ENCODE results near the gene BICRA. TPM values are rescaled to one million over a fixed set of nuclear protein-coding genes. Genes with fewer than 3 reads are reported as not detected.

Gene BICRA
- total and polyA plus RNA-seq, 9 of the 15 experiments (the other 6 are each of a cell fraction or from before 2014, with no cell fraction given): 0.01 to 8.8 (median 1.2) TPM

GRCh38 chr19:47608074-47608918 is 638 bp upstream of the BICRA start (continued):
- no peak for TF ChIP-seq ARID3A (IDR thresholded peaks at IDR 0.05; ENCODE audit: borderline replicate concordance, low read depth, low read length)
- peak; percentile 75 for TF ChIP-seq KDM5B (IDR thresholded peaks at IDR 0.05; ENCODE audit: insufficient replicate concordance, low read depth, low read length)
- no peak for TF ChIP-seq HDAC3 (IDR thresholded peaks at IDR 0.05; ENCODE audit: borderline replicate concordance, partially characterized antibody)
- no peak for TF ChIP-seq SNAPC5 (CRISPR knock-in tag; IDR thresholded peaks at IDR 0.05)
- TF ChIP-seq NFIC (IDR thresholded peaks at IDR 0.05): peak; percentile 46; the same call in 1 of the 2 replicates
- no peak for TF ChIP-seq SMARCB1 (IDR thresholded peaks at IDR 0.05; ENCODE audit: insufficient read length, low read depth)
- peak; percentile 61; the same call in 1 of the 2 replicates for TF ChIP-seq TOE1 (IDR thresholded peaks at IDR 0.05; ENCODE audit: borderline replicate concordance)
- no peak for TF ChIP-seq TOE1 (CRISPR knock-in tag; IDR thresholded peaks at IDR 0.05; ENCODE audit: borderline replicate concordance, low read depth)
- TF ChIP-seq RREB1 (CRISPR knock-in tag; IDR thresholded peaks at IDR 0.05): 0 out of 2 replicates have a peak, but pooled peaks have one; percentile 4
- no peak for TF ChIP-seq BRF2 (IDR thresholded peaks at IDR 0.05; ENCODE audit: borderline replicate concordance, insufficient read depth, insufficient read length)
- TF ChIP-seq HLTF (IDR thresholded peaks at IDR 0.05): no peak
- TF ChIP-seq PHF20 (IDR thresholded peaks at IDR 0.05; ENCODE audit: partially characterized antibody): peak; percentile 38
- TF ChIP-seq NKRF (IDR thresholded peaks at IDR 0.05; ENCODE audit: borderline replicate concordance): peak; percentile 69; the same call in 1 of the 2 replicates
- no peak for TF ChIP-seq ZNF717 (CRISPR knock-in tag; IDR thresholded peaks at IDR 0.05)
- TF ChIP-seq EP400 (IDR thresholded peaks at IDR 0.05): peak; percentile 63; the same call in 1 of the 2 replicates
- no peak for TF ChIP-seq TFAM (CRISPR knock-in tag; conservative IDR thresholded peaks at IDR 0.05)

All from K562 (cell line).